Stimulated activated CD8-positive, alpha-beta memory T cell treated with anti-CD3 and anti-CD28 coated beads, Interleukin-15, amount 100 ng/mL, for 4 hours (primary cell): ENCODE measurements around the gene RPL19.
"Not testable (repeated sequence)": the region's sequence is repeated elsewhere in the genome, so short reads cannot be mapped to it uniquely, and the experiment has no call there.

Experiments
- DNase-seq, 2 donors: peaks; one replicate each; pipeline ENCODE4 v3.0.0-alpha.2; 2020; ENCODE audit warnings: low read depth in 2 of 2

The RPL19 gene

GRCh38 chr17:39244016-39244599 lies 44.0 kb downstream of the RPL19 start:
- DNase-seq = no peak

GRCh38 chr17:39244600-39245570 lies 44.8 kb downstream of the RPL19 start:
- peak; percentile 48 to 79 for DNase-seq

GRCh38 chr17:39246274-39246673 lies 46.2 kb downstream of the RPL19 start:
- DNase-seq = no peak

GRCh38 chr17:39250076-39250475 lies 50.0 kb downstream of the RPL19 start:
- DNase-seq = not testable (repeated sequence)

GRCh38 chr17:39251997-39252396 lies 51.9 kb downstream of the RPL19 start:
- DNase-seq = no peak

GRCh38 chr17:39252788-39253460 lies 52.8 kb downstream of the RPL19 start:
- no peak for DNase-seq
